Endothelial cell of umbilical vein (primary cell): ENCODE data around the gene MED15. TPM values are rescaled to one million over a fixed set of nuclear protein-coding genes. Genes with fewer than 3 reads are reported as not detected.

Experiments used
- BruUV-seq: library from RNA; stranded (reverse); fragments of 400-500 nt; replicated peaks from 2 replicates; lab custom pipeline; 2021; lab: Mats Ljungman, UMichigan
- CTCF ChIA-PET: fragments of 300-600, 350-600 bp; sonication (Branson Sonifier 250); formaldehyde crosslinking; loops from one replicate; lab custom pipeline; 2021; ENCODE audit warnings: antibody characterized with exemption, inconsistent platforms; lab: Charles Lee
- POLR2A ChIA-PET: fragments of 300-600, 350-600 bp; sonication (Branson Sonifier 250); formaldehyde crosslinking; loops from one replicate; lab custom pipeline; 2021; ENCODE audit warnings: antibody characterized with exemption, inconsistent platforms; lab: Charles Lee
- DNase-seq: peaks from one replicate; pipeline ENCODE4 v3.0.0-alpha.2; 2011; ENCODE audit warnings: low read depth, low spot score
- FAIRE-seq: peaks from 2 replicates; lab custom pipeline; 2011; peaks lifted over from hg19 to GRCh38; lab: Jason Lieb, UNC
- H2AFZ ChIP-seq: 2 replicates; pipeline ENCODE4 v1.6.0; 2012; ENCODE audit warnings: low read depth, low read length, control low read depth, inconsistent platforms
- H3K27ac ChIP-seq: 2 replicates; pipeline ENCODE4 v1.5.1; 2011; ENCODE audit warnings: low read depth, mild to moderate bottlenecking, control low read depth, low read length, moderate library complexity; ENCODE audit not compliant: insufficient read depth
- H3K27me3 ChIP-seq, 2 experiments: 2 replicates each; pipeline versions ENCODE4 v1.6.0 to v1.6.1; 2011; ENCODE audit warnings: low read length in 2 of 2, mixed read lengths in 1 of 2; ENCODE audit not compliant: control insufficient read depth in 2 of 2, insufficient read depth in 2 of 2
- H3K36me3 ChIP-seq, 2 experiments: 2 replicates in 1 of 2; 3 replicates in 1 of 2; pipeline ENCODE4 v1.5.1; 2011; ENCODE audit warnings: low read length in 2 of 2, mild to moderate bottlenecking in 1 of 2, moderate library complexity in 1 of 2; ENCODE audit not compliant: control insufficient read depth in 2 of 2, insufficient read depth in 2 of 2; ENCODE audit errors: extremely low read depth in 1 of 2
- H3K4me1 ChIP-seq: 3 replicates; pipeline ENCODE4 v1.5.1; 2011; ENCODE audit warnings: mild to moderate bottlenecking, low read length; ENCODE audit not compliant: control insufficient read depth, insufficient read depth; ENCODE audit errors: extremely low read depth
- H3K4me2 ChIP-seq: 2 replicates; pipeline ENCODE4 v1.6.1; 2011; ENCODE audit warnings: low read length, control low read depth, mixed read lengths; ENCODE audit not compliant: insufficient read depth
- H3K4me3 ChIP-seq, 3 experiments: fragments of 200-600 bp in 1 of 3; sonication (generic), shearing (Covaris generic) in 1 of 3; replicated peaks in 1 of 3; 2 replicates each; pipeline ENCODE4 v1.5.1; 2011 to 2016; ENCODE audit warnings: control low read depth in 3 of 3, low read length in 3 of 3, mild to moderate bottlenecking in 2 of 3, inconsistent platforms in 1 of 3, low read depth in 1 of 3, moderate library complexity in 1 of 3; ENCODE audit not compliant: insufficient read depth in 1 of 3
- H3K79me2 ChIP-seq: 2 replicates; pipeline ENCODE4 v1.6.0; 2012; ENCODE audit warnings: low read length, inconsistent platforms; ENCODE audit not compliant: control insufficient read depth, insufficient read depth
- H3K9ac ChIP-seq: replicated peaks from 2 replicates; pipeline ENCODE3; 2011; ENCODE audit warnings: low read length, control low read depth; ENCODE audit not compliant: insufficient read depth; ENCODE audit errors: extremely low read depth
- H3K9me1 ChIP-seq: replicated peaks from 3 replicates; pipeline ENCODE4 v1.6.0; 2011; ENCODE audit warnings: mild to moderate bottlenecking, low read length; ENCODE audit not compliant: control insufficient read depth, insufficient read depth; ENCODE audit errors: extremely low read depth
- H3K9me3 ChIP-seq: replicated peaks from 2 replicates; pipeline ENCODE4 v1.5.1; 2012; ENCODE audit warnings: low read length, inconsistent platforms; ENCODE audit not compliant: control insufficient read depth, insufficient read depth
- H4K20me1 ChIP-seq: replicated peaks from 2 replicates; pipeline ENCODE3; 2011; ENCODE audit warnings: mild to moderate bottlenecking, low read length; ENCODE audit not compliant: control insufficient read depth, insufficient read depth; ENCODE audit errors: extremely low read depth
- GATA2 ChIP-seq: IDR thresholded peaks from 2 replicates; pipeline ENCODE4 v1.7.0; 2011; ENCODE audit warnings: low read depth, mild to moderate bottlenecking, moderate library complexity, mixed read lengths, low read length; ENCODE audit not compliant: insufficient read length, insufficient read depth
- MAX ChIP-seq: IDR thresholded peaks from 2 replicates; pipeline ENCODE4 v1.6.1; 2011; ENCODE audit not compliant: insufficient read depth, insufficient read length
- dilution Hi-C: fragments of 300-500 bp; cut with MboI; formaldehyde crosslinking; loops from one replicate; pipeline ENCODE4 v1.15.0; 2019; ENCODE audit warnings: low sequenced_read_pairs; ENCODE audit not compliant: extremely low pct_ligation_motif_present
- intact Hi-C: fragments of 100-400 bp; cut with micrococcal nuclease; formaldehyde crosslinking; loops from one replicate; pipeline ENCODE4 v1.10.0; 2022
- polyA plus RNA-seq, 4 experiments: library from polyadenylated mRNA; depleted of rRNA in 3 of 4; stranded (reverse) in 3 of 4; unstranded in 1 of 4; fragments of >200 nt; gene quantifications; 2 replicates each; pipeline versions ENCODE4 v1.2.1 to v1.2.3, GENCODE V29; 2011 to 2012; ENCODE audit warnings: missing spikeins in 1 of 4
- total RNA-seq: library from RNA; stranded (reverse); gene quantifications from 2 replicates; pipeline ENCODE4 v1.2.3, GENCODE V29; 2021
- TF ChIP-seq, protein P1 (sequence below), 2 donors: IDR thresholded peaks; 1 replicate in 1 of 2; 2 replicates in 1 of 2; pipeline ENCODE4 v1.5.1; 2011; ENCODE audit warnings: low read length in 2 of 2, mild to moderate bottlenecking in 2 of 2, moderate library complexity in 2 of 2, control low read depth in 1 of 2, inconsistent platforms in 1 of 2, low read depth in 1 of 2; ENCODE audit not compliant: insufficient read depth in 1 of 2; ENCODE audit errors: extremely low read depth in 1 of 2

Gene MED15
- total and polyA plus RNA-seq, 2 donors (not counting 3 experiments of a cell fraction or from before 2014, with no cell fraction given): 68.1 to 138 TPM

DNA sequence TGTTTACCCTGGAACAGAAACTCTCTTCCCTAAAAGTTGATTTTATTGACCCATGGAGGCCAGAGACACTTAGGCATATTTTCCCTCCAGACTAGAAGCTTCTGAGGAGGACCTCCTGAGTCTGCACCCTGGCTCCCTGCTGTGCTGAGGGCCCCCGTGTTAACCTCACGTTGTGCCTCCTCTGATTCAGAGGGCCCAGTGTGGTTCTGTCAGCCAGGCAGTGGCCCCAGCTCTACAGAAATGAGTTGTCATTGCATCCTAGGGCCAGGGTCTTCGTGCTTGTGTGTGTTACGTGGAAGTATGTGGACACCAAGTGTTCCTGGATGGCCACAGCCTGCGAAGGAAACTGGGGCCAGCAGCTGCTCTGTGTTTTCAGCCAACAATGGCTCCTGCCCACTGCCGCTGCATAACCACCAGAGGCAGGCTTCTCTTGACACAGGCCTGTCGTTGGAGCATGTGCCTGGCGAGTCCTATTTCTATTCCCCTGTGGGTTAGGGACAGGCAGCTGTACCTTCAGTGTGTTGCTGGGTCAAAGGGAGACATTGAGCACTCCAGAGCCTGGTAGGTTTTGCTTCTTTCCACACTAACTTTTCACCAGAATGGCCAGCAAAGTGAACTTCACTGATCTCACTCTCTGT lies 44.5 kb downstream of the MED15 start:
- Histone ChIP-seq H3K9me1 (no peaks in the 10 kb centered on the region), H3K4me1 (peaks cover 57% of the 10 kb centered on the region), H3K36me3 (peaks cover 9 to 15% of the 10 kb centered on the region in 2 experiments), H3K9ac (no peak overlapping the region), H4K20me1 (peaks cover 4% of the 10 kb centered on the region), H3K27ac (peak overlapping the region; percentile 80), H3K4me2 (no peak overlapping the region), H3K9me3 (no peaks in the 10 kb centered on the region), H3K4me3 (no peak overlapping the region), H3K27me3 (no peaks in the 10 kb centered on the region), H2AFZ (no peak overlapping the region), H3K79me2 (peaks cover 91% of the 10 kb centered on the region)
- POLR2A ChIA-PET: no interaction called here
- BruUV-seq: no TSS peak
- dilution Hi-C loops: no loop called here
- TF ChIP-seq GATA2: no peak
- TF ChIP-seq, protein P1, sequence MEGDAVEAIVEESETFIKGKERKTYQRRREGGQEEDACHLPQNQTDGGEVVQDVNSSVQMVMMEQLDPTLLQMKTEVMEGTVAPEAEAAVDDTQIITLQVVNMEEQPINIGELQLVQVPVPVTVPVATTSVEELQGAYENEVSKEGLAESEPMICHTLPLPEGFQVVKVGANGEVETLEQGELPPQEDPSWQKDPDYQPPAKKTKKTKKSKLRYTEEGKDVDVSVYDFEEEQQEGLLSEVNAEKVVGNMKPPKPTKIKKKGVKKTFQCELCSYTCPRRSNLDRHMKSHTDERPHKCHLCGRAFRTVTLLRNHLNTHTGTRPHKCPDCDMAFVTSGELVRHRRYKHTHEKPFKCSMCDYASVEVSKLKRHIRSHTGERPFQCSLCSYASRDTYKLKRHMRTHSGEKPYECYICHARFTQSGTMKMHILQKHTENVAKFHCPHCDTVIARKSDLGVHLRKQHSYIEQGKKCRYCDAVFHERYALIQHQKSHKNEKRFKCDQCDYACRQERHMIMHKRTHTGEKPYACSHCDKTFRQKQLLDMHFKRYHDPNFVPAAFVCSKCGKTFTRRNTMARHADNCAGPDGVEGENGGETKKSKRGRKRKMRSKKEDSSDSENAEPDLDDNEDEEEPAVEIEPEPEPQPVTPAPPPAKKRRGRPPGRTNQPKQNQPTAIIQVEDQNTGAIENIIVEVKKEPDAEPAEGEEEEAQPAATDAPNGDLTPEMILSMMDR (IDR thresholded peaks at IDR 0.05; ENCODE audit: extremely low read depth in 1 of 2, insufficient read depth in 1 of 2, low read depth in 1 of 2, low read length in 2 of 2): peak; percentile 20 to 51
- TF ChIP-seq MAX: no peak
- intact Hi-C loops: no loop called here
- CTCF ChIA-PET: interaction anchor here (1.0 to 5.0 kb wide), 5 partner anchors 13 to 34 kb away, joined by 3 to 36 read pairs (median 4); no protein-coding TSS in a partner anchor
- DNase-seq (peak; percentile 48), FAIRE-seq (peak; percentile 33)
